Measurements from ENCODE around the gene SCML1. TPM values are rescaled to one million over a fixed set of nuclear protein-coding genes. Genes with fewer than 3 reads are reported as not detected.

SCML1 gene
- total and polyA plus RNA-seq, 2 of the 4 experiments (the other 2 are of a cell fraction): 4.1 to 12.2 TPM

- no CpG with 5 or more reads among the region's 6 CpGs for WGBS, 2 experiments (ENCODE audit: extremely low coverage in 2 of 2, insufficient read length in 1 of 2)
- ATAC-seq (ENCODE audit: low read depth) (no peak), DNase-seq (no peak)
- ChIA-PET POLR2A (ENCODE audit: unreplicated experiment) (no interaction called here), CTCF (interaction anchor here (0.6 kb wide), 1 partner anchor 105 kb away, joined by 3 read pairs; no protein-coding TSS in a partner anchor)
- no peak overlapping the region for H4K8ac ChIP-seq (ENCODE audit: low read depth in 2 of 2, low read length in 2 of 2)
- no peaks in the 10 kb centered on the region for H3K9me1 ChIP-seq (ENCODE audit: insufficient read depth, low read length)
- in situ Hi-C loops (cut with MboI; ENCODE audit: low sequenced_read_pairs) (no loop called here), dilution Hi-C loops (cut with HindIII; ENCODE audit: low sequenced_read_pairs, unreplicated experiment) (no loop called here), intact Hi-C loops (cut with micrococcal nuclease) (no loop called here)
- TF ChIP-seq CHD1 (IDR thresholded peaks at IDR 0.05; ENCODE audit: low read depth, low read length) (no peak), CEBPB (IDR thresholded peaks at IDR 0.05; ENCODE audit: low read depth, low read length) (no peak)
- BruUV-seq (replicated peaks): no TSS peak
- H3K27ac ChIP-seq (ENCODE audit: insufficient read depth, low read length): no peak overlapping the region
- H3K4ac ChIP-seq (ENCODE audit: low read depth, low read length): no peak overlapping the region
- no peak overlapping the region for H3K9ac ChIP-seq (ENCODE audit: low read depth, low read length)
- H3K4me2 ChIP-seq (ENCODE audit: low read depth, low read length): no peak overlapping the region
- H3K23ac ChIP-seq (ENCODE audit: low read depth, low read length): no peak overlapping the region
- no peak overlapping the region for H2AFZ ChIP-seq (replicated peaks; ENCODE audit: low read length, poor library complexity)
- H4K5ac ChIP-seq (ENCODE audit: low read depth, low read length): no peak overlapping the region
- H2BK15ac ChIP-seq (ENCODE audit: low read depth, low read length): no peak overlapping the region
- no peak overlapping the region for H2BK5ac ChIP-seq (ENCODE audit: low read depth, low read length, poor library complexity, severe bottlenecking)
- 0 out of 2 replicates have a peak, but pooled peaks cover 2% of the 10 kb centered on the region for H3K36me3 ChIP-seq (ENCODE audit: control insufficient read depth, insufficient read depth, low read length)
- H3K14ac ChIP-seq (replicated peaks; ENCODE audit: low read depth, low read length): no peak overlapping the region
- no peak overlapping the region for H3K18ac ChIP-seq (ENCODE audit: low read depth, low read length)
- H3K27me3 ChIP-seq (ENCODE audit: control insufficient read depth, insufficient read depth, low read length): no peaks in the 10 kb centered on the region
- H2AK9ac ChIP-seq (replicated peaks; ENCODE audit: low read depth, low read length, poor library complexity): no peak overlapping the region
- no peaks in the 10 kb centered on the region for H3K4me1 ChIP-seq (ENCODE audit: control insufficient read depth, insufficient read depth, low read length)
- H2BK120ac ChIP-seq (ENCODE audit: low read depth, low read length): no peak overlapping the region
- H3K79me1 ChIP-seq (ENCODE audit: low read depth in 1 of 2, low read length in 2 of 2): no peaks in the 10 kb centered on the region
- H3K4me3 ChIP-seq (ENCODE audit: insufficient read depth, low read depth, low read length): no peak overlapping the region
- H3K9me3 ChIP-seq (ENCODE audit: control insufficient read depth, insufficient read depth, low read length): no peaks in the 10 kb centered on the region
- no peak overlapping the region for H2AK5ac ChIP-seq (ENCODE audit: low read depth, low read length)
- no peak overlapping the region for H3K56ac ChIP-seq (ENCODE audit: extremely low read depth, insufficient read depth, low read length)
- H4K20me1 ChIP-seq (ENCODE audit: insufficient read depth, low read length): no peaks in the 10 kb centered on the region
- H2BK20ac ChIP-seq (ENCODE audit: low read depth, low read length): no peak overlapping the region
- no peak overlapping the region for H4K91ac ChIP-seq (ENCODE audit: insufficient read depth, low read depth, low read length)
These were observed 17.6 kb upstream of the SCML1 start for GRCh38 chrX:17719711-17720110.

All from IMR-90 (cell line).